ENCODE data around the gene COL8A2.

- TF ChIP-seq CTCF (IDR thresholded peaks at IDR 0.05) (no peak), POLR2A (IDR thresholded peaks at IDR 0.05) (no peak)
Measured at GRCh38 chr1:36166136-36166535, 41.1 kb upstream of the COL8A2 start.

Measured in testis (tissue), 2 donors.